K562 treated with DMSO at 1 percent for 24 hours (cell line): ENCODE results near the gene WNK4. TPM values are rescaled to one million over a fixed set of nuclear protein-coding genes. Genes with fewer than 3 reads are reported as not detected.

Experiments
- total RNA-seq: library from RNA; unstranded; fragments of 300-600 nt; gene quantifications from 2 replicates; pipeline ENCODE4 v1.2.3, GENCODE V29; 2022; ENCODE audit warnings: low read depth; ENCODE audit not compliant: insufficient read depth

The WNK4 gene
- total RNA-seq: 6.2 and 6.8 TPM in 2 replicates

DNA sequence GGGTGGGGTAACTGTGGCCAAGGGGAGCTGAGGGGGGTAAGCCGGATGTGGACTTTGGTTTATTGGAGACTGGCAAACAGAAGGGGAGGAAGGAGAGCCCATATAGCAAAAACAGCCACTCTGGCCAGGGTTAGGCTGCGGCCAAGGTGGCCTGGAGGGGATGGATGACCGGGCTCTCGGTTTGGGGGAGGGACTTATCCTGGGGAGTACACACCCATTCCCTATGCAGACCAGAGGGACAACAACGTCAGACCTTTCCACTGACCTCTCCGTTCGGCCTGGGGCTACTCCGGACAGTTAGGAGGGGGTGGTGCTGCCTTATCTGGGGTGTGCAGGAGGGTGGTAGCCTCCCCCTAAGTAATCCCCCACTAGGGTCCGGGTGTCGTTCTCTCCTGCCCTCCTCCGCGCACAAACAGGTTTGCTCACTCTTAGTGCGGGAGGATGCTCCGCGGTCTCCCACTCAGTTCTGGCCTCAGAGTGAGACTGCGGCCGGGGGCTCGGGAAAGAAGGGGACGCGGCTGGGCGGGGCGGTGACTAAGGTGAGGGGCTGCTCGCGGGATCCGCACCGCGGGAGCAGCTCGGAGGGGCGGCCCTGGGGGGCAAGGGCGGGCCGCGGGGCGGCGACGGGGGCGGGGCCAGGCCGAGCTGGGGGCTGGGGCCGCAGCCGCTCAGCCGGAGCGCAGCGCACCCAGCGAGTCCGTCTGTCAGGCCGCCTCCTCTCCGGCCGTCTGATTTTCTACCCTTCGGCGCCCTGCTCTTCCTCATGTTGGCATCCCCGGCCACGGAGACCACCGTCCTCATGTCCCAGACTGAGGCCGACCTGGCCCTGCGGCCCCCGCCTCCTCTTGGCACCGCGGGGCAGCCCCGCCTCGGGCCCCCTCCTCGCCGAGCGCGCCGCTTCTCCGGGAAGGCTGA is at the start of gene WNK4:
WNK4 (plus strand) TSS at position 675 of the 915 bp plus-strand sequence; CDS start at position 764, 89 bp downstream.

DNA sequence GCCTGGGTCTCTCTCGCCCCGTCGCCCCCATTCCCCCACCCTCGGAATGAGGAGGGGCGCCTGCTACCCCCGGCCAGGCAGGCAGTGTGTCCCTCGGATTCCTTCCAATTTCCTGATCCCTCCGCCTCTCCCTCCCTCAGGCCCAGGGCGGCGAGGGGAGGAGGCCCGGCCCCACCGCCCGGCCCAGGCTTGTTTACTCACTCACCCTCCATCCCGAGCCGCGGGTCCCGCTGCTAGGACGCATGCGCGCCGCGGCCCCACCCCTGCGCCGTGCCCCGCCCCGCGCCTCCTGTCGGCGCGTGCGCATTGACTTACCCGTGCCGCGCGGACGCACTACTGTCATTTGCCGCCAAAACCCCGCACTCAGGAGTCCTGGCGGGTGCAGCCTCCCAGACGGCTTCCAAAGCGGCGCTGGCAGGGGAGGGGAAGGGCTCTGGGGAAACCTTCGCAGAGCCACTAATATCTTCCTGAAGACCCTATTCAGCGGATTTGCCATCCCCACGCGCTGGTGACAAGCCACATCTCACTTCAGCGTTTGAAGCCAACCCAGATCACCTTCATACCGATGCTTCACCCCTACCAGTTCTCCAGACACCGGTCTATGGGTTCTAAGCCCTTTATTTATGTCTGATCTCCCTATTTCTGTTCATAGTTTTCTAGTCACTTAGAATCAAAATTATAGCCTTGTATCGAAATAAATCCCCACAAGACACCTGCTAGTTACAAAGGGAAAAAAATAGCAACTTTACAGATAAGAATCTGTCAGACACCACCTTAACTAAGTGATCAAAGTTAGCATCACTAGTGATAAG is 35.4 kb upstream of the WNK4 start, which contains the start of gene EZH1:
EZH1 (minus strand) TSS at position 235 of the 812 bp plus-strand sequence. CDS start 16,099 bp downstream, outside the sequence.

DNA sequence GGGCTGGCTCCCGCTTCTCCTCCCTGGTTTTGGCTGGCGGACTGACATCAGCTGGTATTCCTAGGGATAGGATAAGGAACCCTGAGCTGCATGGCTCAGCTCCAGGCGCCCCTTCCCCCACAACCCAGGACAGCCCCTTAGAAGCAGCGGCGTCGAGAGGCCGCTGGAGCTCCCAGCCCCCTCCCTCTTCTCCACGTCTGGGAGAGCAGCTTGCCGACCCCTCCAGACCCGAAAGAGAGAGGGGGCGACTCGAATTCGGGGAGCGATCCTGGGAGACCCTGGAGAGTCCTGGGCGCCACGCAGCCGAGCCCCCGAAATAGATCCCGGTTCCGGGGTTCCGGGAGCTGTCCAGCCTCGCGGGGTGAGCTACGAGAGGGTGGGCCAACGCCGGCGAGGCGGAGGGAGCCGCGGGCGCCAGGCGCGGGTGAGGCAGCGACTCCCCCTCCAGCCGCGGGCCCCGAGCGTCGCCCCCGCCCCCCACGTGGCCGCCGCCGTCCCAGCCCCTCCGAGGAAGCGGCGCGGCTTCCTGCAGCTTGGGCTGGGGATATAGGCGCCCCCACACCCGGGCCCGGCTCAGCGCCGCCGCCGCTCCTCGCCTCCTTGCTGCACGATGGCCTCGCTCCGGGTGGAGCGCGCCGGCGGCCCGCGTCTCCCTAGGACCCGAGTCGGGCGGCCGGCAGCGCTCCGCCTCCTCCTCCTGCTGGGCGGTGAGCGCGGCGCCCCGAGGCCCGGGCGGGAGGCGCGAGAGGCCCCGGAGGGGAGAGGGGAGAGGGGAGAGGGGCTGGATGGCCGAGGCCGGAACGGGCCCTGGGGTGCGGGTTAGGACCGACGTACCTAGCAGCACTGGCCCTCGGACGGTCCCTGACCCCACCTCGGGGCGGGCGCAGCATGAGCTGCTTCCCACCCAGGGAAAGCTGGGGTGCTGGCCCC is 19.5 kb upstream of the WNK4 start, which contains the start of gene RAMP2:
RAMP2 (plus strand) TSS at position 576 of the 930 bp plus-strand sequence; CDS start at position 611, 35 bp downstream.

DNA sequence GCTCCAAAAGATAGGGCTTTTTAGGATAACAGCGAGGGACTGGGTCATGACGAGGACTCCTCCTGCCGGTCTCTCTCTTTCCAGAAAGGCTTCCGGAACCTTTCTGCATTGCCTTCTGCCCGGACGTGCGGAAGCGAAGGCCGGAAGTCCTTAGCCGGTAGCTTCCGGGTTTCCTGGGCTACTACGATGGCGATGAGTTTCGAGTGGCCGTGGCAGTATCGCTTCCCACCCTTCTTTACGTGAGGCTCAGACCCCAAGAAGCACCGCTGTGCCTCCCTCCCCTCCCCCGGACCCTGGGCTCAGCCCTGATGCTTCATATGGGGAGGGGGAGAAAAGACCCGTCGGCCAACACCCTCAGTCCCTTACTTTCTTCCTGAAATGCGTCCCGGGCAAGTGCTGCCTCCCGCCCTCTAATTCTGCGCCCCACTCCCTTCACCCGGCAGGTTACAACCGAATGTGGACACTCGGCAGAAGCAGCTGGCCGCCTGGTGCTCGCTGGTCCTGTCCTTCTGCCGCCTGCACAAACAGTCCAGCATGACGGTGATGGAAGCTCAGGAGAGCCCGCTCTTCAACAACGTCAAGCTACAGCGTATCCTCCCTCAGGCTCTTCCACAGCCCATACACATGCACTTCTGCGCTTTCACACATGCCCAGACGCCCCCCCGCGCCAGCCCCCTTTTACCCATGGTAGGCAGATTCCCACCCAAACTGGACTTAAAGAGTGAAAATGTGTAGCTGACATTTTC is 6.9 kb upstream of the WNK4 start, which contains the start of gene VPS25:
VPS25 (plus strand) TSS at position 160 of the 746 bp plus-strand sequence; CDS start at position 187, 27 bp downstream.

DNA sequence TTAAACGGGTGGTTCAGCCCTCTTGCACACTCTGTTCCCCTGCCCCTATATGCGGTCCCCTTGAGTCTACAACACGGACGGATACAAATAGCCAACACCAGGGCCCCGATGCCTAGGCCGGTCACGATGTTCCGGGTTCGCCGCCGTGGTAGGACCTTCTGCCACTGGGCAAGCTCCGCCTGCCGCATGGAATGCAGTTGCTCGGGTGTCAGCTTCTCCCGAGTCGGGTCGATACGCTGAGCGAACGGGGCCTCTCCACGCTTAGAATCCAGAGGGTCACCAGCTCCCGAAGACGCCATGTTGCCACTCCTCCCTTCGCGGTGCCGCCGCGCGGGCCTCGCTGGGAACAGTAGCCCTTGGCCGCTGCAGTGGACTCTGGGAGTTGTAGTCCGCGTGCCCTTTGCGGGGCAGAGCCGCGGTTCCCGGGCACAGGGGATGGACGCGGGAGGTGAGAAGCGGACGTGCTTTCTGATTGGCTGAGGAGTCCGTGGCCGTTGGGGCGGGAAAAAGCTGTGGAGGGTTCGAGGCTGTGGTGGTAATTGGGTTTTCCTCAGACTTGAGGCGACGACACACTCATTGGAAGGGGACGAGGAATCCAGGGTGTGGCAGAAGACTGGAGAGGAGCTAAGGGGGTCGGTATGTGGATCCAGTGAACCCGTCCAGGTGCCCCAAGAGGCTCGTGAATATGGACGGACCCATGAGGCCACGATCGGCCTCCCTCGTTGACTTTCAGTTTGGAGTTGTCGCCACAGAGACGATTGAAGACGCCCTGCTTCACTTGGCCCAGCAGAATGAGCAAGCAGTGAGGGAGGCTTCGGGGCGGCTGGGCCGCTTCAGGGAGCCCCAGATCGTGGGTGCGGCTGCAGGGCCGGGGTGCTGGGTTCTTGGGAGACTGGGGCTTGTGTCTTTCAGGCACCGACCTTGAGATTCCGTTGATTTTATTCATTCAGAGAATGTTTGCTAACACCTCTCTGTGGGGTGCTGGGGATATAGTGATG is 18.3 kb downstream of the WNK4 start, which contains the start of the genes CNTD1 and COA3:
CNTD1 (plus strand) TSS at position 479 of the 998 bp plus-strand sequence; CDS start at position 686, 207 bp downstream.
COA3 (minus strand) TSS at position 322 of the 998 bp plus-strand sequence; CDS start at position 299, 23 bp downstream.

DNA sequence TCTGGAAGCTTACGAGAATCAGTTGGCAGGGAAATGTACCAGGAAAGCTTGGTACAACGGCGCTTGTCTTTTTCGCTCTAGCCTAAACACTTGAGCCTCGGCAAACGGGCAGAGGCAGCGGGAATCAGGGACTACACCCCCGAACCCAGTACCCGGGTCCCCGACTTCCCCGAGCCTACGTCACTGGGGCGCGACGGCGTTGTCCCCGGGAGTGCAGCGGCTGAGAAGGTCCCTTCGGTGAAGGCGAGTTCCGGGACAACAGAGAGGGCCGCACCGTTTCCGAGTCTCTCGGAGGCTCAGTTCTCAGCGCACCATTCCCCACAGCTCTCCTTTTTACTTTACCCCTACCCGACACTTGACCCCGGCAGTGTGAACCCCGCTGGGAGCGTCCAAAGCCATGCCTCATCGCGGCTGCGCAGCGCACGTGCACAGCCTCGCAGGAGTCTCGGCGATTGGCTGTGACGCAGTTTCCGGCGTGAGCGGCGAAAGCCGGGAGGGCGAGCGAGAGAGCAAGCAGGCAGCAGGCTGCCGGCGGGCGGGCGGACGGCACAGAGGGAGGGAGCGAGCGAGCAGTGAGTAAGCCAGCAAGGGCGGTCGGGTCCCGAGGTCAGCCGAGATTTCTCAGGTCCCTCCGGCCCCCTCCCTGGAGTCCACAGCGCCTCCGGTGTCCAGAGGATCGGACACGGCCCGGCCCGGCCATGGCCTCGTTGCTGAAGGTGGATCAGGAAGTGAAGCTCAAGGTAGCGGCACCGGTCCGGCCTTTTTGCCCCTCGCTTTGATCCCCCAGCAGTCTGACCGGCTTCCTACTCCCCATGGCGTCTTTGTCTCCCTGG is 52.7 kb downstream of the WNK4 start, which contains the start of gene PSME3:
PSME3 (plus strand) TSS at position 464 of the 833 bp plus-strand sequence; CDS start at position 699, 235 bp downstream.

DNA sequence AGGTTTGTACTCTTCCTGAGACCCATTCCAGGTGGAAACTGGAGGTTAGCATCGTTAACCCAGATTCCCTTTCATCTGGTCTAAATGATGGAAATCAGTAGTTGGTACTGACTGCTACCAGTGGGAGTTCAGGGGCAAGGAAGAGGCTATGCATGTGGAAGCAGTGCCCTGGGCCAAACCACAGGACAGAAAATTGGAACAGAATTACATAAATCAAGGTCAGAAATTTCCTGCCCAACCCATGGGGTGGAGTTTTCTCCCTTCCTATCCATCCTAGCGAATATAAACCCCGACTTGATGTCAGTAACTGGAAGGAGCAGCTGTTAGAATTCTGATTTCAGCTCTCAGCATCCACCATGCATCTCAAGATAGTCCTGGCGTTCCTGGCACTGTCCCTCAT is 63.9 kb downstream of the WNK4 start, which contains the start of gene AOC2:
AOC2 (plus strand) TSS at position 310 of the 400 bp plus-strand sequence; CDS start at position 357, 47 bp downstream.

Other genes starting within 250 kb of the WNK4 start
- 23.6 and 24.1 TPM in 2 replicates for gene NAGLU, start 244.4 kb upstream of the WNK4 start, total RNA-seq
- 7.3 and 15.9 TPM in 2 replicates for gene HSD17B1, start 227.7 kb upstream of the WNK4 start, total RNA-seq
- gene COASY, start 218.5 kb upstream of the WNK4 start, total RNA-seq: 129 and 133 TPM in 2 replicates
- gene MLX, start 213.5 kb upstream of the WNK4 start, total RNA-seq: 40.3 and 43.2 TPM in 2 replicates
- 45.6 and 52.2 TPM in 2 replicates for gene PSMC3IP, start 202.9 kb upstream of the WNK4 start, total RNA-seq
- 25.5 and 26.8 TPM in 2 replicates for gene RETREG3, start 171.2 kb upstream of the WNK4 start, total RNA-seq
- gene TUBG1, start 170.9 kb upstream of the WNK4 start, total RNA-seq: 193 and 202 TPM in 2 replicates
- gene TUBG2, start 121.3 kb upstream of the WNK4 start, total RNA-seq: not detected in 2 replicates
- 60.2 and 68.6 TPM in 2 replicates for gene PLEKHH3, start 103.6 kb upstream of the WNK4 start, total RNA-seq
- 14.6 and 19.4 TPM in 2 replicates for gene CCR10, start 98.8 kb upstream of the WNK4 start, total RNA-seq
- 3.1 TPM in 2 replicates for gene CNTNAP1, start 98.1 kb upstream of the WNK4 start, total RNA-seq
- 16.8 and 17.2 TPM in 2 replicates for gene EZH1, start 35.6 kb upstream of the WNK4 start, total RNA-seq
- gene RAMP2, start 19.4 kb upstream of the WNK4 start, total RNA-seq: not detected in 2 replicates
- 155 and 161 TPM in 2 replicates for gene VPS25, start 7.2 kb upstream of the WNK4 start, total RNA-seq
- gene COA3, start 18.1 kb downstream of the WNK4 start, total RNA-seq: 66.2 and 80.9 TPM in 2 replicates
- gene CNTD1, start 18.3 kb downstream of the WNK4 start, total RNA-seq: 0.37 and 0.80 TPM in 2 replicates
- 39.2 and 41.3 TPM in 2 replicates for gene BECN1, start 43.7 kb downstream of the WNK4 start, total RNA-seq
- 115 and 117 TPM in 2 replicates for gene PSME3, start 52.8 kb downstream of the WNK4 start, total RNA-seq
- 2.2 and 2.9 TPM in 2 replicates for gene AOC2, start 64.0 kb downstream of the WNK4 start, total RNA-seq
- gene AOC3, start 70.6 kb downstream of the WNK4 start, total RNA-seq: 1.7 and 2.0 TPM in 2 replicates
- not detected in 2 replicates for gene G6PC1, start 120.2 kb downstream of the WNK4 start, total RNA-seq
- gene AARSD1, start 183.8 kb downstream of the WNK4 start, total RNA-seq: 23.9 and 24.7 TPM in 2 replicates
- 0.73 and 1.0 TPM in 2 replicates for gene PTGES3L, start 199.5 kb downstream of the WNK4 start, total RNA-seq
- 17.0 and 19.9 TPM in 2 replicates for gene RUNDC1, start 200.0 kb downstream of the WNK4 start, total RNA-seq
- 4,273 and 4,634 TPM in 2 replicates for gene RPL27, start 217.8 kb downstream of the WNK4 start, total RNA-seq
- gene IFI35, start 226.2 kb downstream of the WNK4 start, total RNA-seq: 75.5 and 79.6 TPM in 2 replicates
- 429 and 434 TPM in 2 replicates for gene VAT1, start 241.8 kb downstream of the WNK4 start, total RNA-seq
- gene RND2, start 244.6 kb downstream of the WNK4 start, total RNA-seq: 4.0 and 5.1 TPM in 2 replicates